Activated naive CD8-positive, alpha-beta T cell (primary cell): ENCODE data around the gene KRT84.
"Not testable (repeated sequence)": the region's sequence is repeated elsewhere in the genome, so short reads cannot be mapped to it uniquely, and the experiment has no call there.

Experiments used
- H3K27ac Mint-ChIP-seq: one replicate; pipeline ENCODE4 v1.8.0; 2021; ENCODE audit warnings: mixed read lengths
- H3K27me3 Mint-ChIP-seq: one replicate; pipeline ENCODE4 v1.8.0; 2021; ENCODE audit warnings: mixed read lengths
- H3K36me3 Mint-ChIP-seq: one replicate; pipeline ENCODE4 v1.8.0; 2021; ENCODE audit warnings: mixed read lengths
- H3K4me1 Mint-ChIP-seq: one replicate; pipeline ENCODE4 v1.8.0; 2021; ENCODE audit warnings: low read depth, mixed read lengths
- H3K4me3 Mint-ChIP-seq: one replicate; pipeline ENCODE4 v1.8.0; 2021; ENCODE audit warnings: mild to moderate bottlenecking, mixed read lengths
- H3K9me3 Mint-ChIP-seq: one replicate; pipeline ENCODE4 v1.8.0; 2021; ENCODE audit warnings: low read depth, mixed read lengths

Gene KRT84

GRCh38 chr12:52416795-52417194 is 31.3 kb upstream of the KRT84 start:
- Mint-ChIP-seq H3K27me3 (peaks cover 4% of the 10 kb centered on the region), H3K9me3 (no peaks in the 10 kb centered on the region), H3K36me3 (no peaks in the 10 kb centered on the region), H3K4me1 (no peaks in the 10 kb centered on the region), H3K4me3 (no peak overlapping the region), H3K27ac (no peak overlapping the region)

GRCh38 chr12:52415870-52416750 is 30.7 kb upstream of the KRT84 start:
- no peaks in the 10 kb centered on the region for H3K9me3 Mint-ChIP-seq
- H3K4me3 Mint-ChIP-seq: no peak overlapping the region
- H3K27ac Mint-ChIP-seq: no peak overlapping the region
- no peaks in the 10 kb centered on the region for H3K4me1 Mint-ChIP-seq
- H3K36me3 Mint-ChIP-seq: no peaks in the 10 kb centered on the region
- peaks cover 4% of the 10 kb centered on the region for H3K27me3 Mint-ChIP-seq

- Mint-ChIP-seq H3K4me3 (no peak overlapping the region), H3K27me3 (peaks cover 4% of the 10 kb centered on the region), H3K9me3 (no peaks in the 10 kb centered on the region), H3K27ac (no peak overlapping the region), H3K4me1 (no peaks in the 10 kb centered on the region), H3K36me3 (no peaks in the 10 kb centered on the region)
Observed at GRCh38 chr12:52414936-52415335, 29.5 kb upstream of the KRT84 start.

- Mint-ChIP-seq H3K36me3 (no peaks in the 10 kb centered on the region), H3K27ac (no peak overlapping the region), H3K4me1 (no peaks in the 10 kb centered on the region), H3K4me3 (no peak overlapping the region), H3K9me3 (no peaks in the 10 kb centered on the region), H3K27me3 (peaks cover 4% of the 10 kb centered on the region)
Observed at GRCh38 chr12:52413782-52414345, 28.4 kb upstream of the KRT84 start.

GRCh38 chr12:52413202-52413601 is 27.8 kb upstream of the KRT84 start:
- H3K4me1 Mint-ChIP-seq: no peaks in the 10 kb centered on the region
- H3K27ac Mint-ChIP-seq: no peak overlapping the region
- no peak overlapping the region for H3K4me3 Mint-ChIP-seq
- H3K36me3 Mint-ChIP-seq: no peaks in the 10 kb centered on the region
- peaks cover 6% of the 10 kb centered on the region for H3K27me3 Mint-ChIP-seq
- no peaks in the 10 kb centered on the region for H3K9me3 Mint-ChIP-seq

- Mint-ChIP-seq H3K4me1 (no peaks in the 10 kb centered on the region), H3K9me3 (no peaks in the 10 kb centered on the region), H3K4me3 (no peak overlapping the region), H3K27me3 (peaks cover 6% of the 10 kb centered on the region), H3K27ac (no peak overlapping the region), H3K36me3 (no peaks in the 10 kb centered on the region)
Observed at GRCh38 chr12:52411815-52412214, 26.4 kb upstream of the KRT84 start.

GRCh38 chr12:52410589-52411248 is 25.3 kb upstream of the KRT84 start:
- H3K4me1 Mint-ChIP-seq, H3K27me3 Mint-ChIP-seq, H3K27ac Mint-ChIP-seq, H3K36me3 Mint-ChIP-seq, H3K9me3 Mint-ChIP-seq, H3K4me3 Mint-ChIP-seq: not testable (repeated sequence)

GRCh38 chr12:52407918-52408317 is 22.5 kb upstream of the KRT84 start:
- H3K27me3 Mint-ChIP-seq: peaks cover 2% of the 10 kb centered on the region
- H3K27ac Mint-ChIP-seq: no peak overlapping the region
- no peaks in the 10 kb centered on the region for H3K4me1 Mint-ChIP-seq
- H3K9me3 Mint-ChIP-seq: no peaks in the 10 kb centered on the region
- no peak overlapping the region for H3K4me3 Mint-ChIP-seq
- no peaks in the 10 kb centered on the region for H3K36me3 Mint-ChIP-seq

GRCh38 chr12:52405922-52406385 is 20.5 kb upstream of the KRT84 start, which contains the start of gene KRT82:
TSS of gene KRT82 (minus strand) at chr12:52406335. CDS start at chr12:52406277, 58 bp downstream.
- Mint-ChIP-seq H3K4me1 (no peaks in the 10 kb centered on the region), H3K4me3 (no peak within 1 kb of the TSS), H3K9me3 (no peaks in the 10 kb centered on the region), H3K27ac (no peak within 1 kb of the TSS), H3K27me3 (peaks cover 2% of the 10 kb centered on the region), H3K36me3 (no peaks in the 10 kb centered on the region)

GRCh38 chr12:52404951-52405350 is 19.5 kb upstream of the KRT84 start:
- no peaks in the 10 kb centered on the region for H3K36me3 Mint-ChIP-seq

GRCh38 chr12:52403561-52403960 is 18.1 kb upstream of the KRT84 start:
- Mint-ChIP-seq H3K4me1 (no peaks in the 10 kb centered on the region), H3K9me3 (no peaks in the 10 kb centered on the region), H3K4me3 (no peak overlapping the region), H3K27me3 (peaks cover 2% of the 10 kb centered on the region), H3K27ac (no peak overlapping the region), H3K36me3 (no peaks in the 10 kb centered on the region)

More at GRCh38 chr12:52404951-52405350, 19.5 kb upstream of the KRT84 start:
- Mint-ChIP-seq H3K4me3 (no peak overlapping the region), H3K9me3 (no peaks in the 10 kb centered on the region), H3K27me3 (peaks cover 2% of the 10 kb centered on the region), H3K27ac (no peak overlapping the region), H3K4me1 (no peaks in the 10 kb centered on the region)

GRCh38 chr12:52402873-52403540 is 17.6 kb upstream of the KRT84 start:
- H3K4me1 Mint-ChIP-seq: no peaks in the 10 kb centered on the region
- H3K36me3 Mint-ChIP-seq: no peaks in the 10 kb centered on the region
- no peaks in the 10 kb centered on the region for H3K9me3 Mint-ChIP-seq
- H3K27ac Mint-ChIP-seq: no peak overlapping the region
- H3K27me3 Mint-ChIP-seq: no peaks in the 10 kb centered on the region
- H3K4me3 Mint-ChIP-seq: no peak overlapping the region

- no peak overlapping the region for H3K27ac Mint-ChIP-seq
- no peaks in the 10 kb centered on the region for H3K27me3 Mint-ChIP-seq
- no peaks in the 10 kb centered on the region for H3K9me3 Mint-ChIP-seq
- no peaks in the 10 kb centered on the region for H3K36me3 Mint-ChIP-seq
- H3K4me3 Mint-ChIP-seq: no peak overlapping the region
- H3K4me1 Mint-ChIP-seq: no peaks in the 10 kb centered on the region
Observed at GRCh38 chr12:52402377-52402776, 16.9 kb upstream of the KRT84 start.

- Mint-ChIP-seq H3K4me1 (no peaks in the 10 kb centered on the region), H3K4me3 (no peak overlapping the region), H3K9me3 (no peaks in the 10 kb centered on the region), H3K27ac (no peak overlapping the region), H3K27me3 (no peaks in the 10 kb centered on the region), H3K36me3 (no peaks in the 10 kb centered on the region)
Observed at GRCh38 chr12:52401926-52402325, 16.5 kb upstream of the KRT84 start.

GRCh38 chr12:52401526-52401925 is 16.1 kb upstream of the KRT84 start:
- Mint-ChIP-seq H3K4me3 (no peak overlapping the region), H3K27ac (no peak overlapping the region), H3K4me1 (no peaks in the 10 kb centered on the region), H3K27me3 (no peaks in the 10 kb centered on the region), H3K36me3 (no peaks in the 10 kb centered on the region), H3K9me3 (no peaks in the 10 kb centered on the region)
